ENCODE data around the gene STAP1. TPM values are rescaled to one million over a fixed set of nuclear protein-coding genes. Genes with fewer than 3 reads are reported as not detected.
"Not testable (repeated sequence)": the region's sequence is repeated elsewhere in the genome, so short reads cannot be mapped to it uniquely, and the experiment has no call there.

STAP1 gene
- total and polyA plus RNA-seq, 4 donors, result 0.03 to 0.51 (median 0.29) TPM

DNA sequence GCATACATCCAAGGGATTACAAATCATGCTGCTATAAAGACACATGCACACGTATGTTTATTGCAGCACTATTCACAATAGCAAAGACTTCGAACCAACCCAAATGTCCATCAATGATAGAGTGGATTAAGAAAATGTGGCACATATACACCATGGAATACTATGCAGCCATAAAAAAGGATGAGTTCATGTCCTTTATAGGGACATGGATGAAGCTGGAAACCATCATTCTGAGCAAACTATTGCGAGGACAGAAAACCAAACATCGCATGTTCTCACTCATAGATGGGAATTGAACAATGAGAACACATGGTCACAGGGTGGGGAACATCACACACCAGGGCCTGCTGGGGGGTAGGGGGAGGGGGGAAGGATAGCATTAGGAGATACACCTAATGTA, 26.1 kb upstream of the STAP1 start:
- H3K4me1 ChIP-seq (ENCODE audit: control insufficient read depth in 4 of 4, insufficient read depth in 4 of 4, low read length in 3 of 4); H3K9me3 ChIP-seq (ENCODE audit: control insufficient read depth in 4 of 4, low read length in 3 of 4); H3K27me3 ChIP-seq (ENCODE audit: control insufficient read depth in 4 of 4, insufficient read depth in 4 of 4, low read length in 3 of 4); H3K9ac ChIP-seq (ENCODE audit: low read depth in 1 of 2, low read length in 2 of 2); H3K27ac ChIP-seq (ENCODE audit: low read depth in 1 of 2, low read length in 2 of 2); DNase-seq (ENCODE audit: low spot score); H3K4me3 ChIP-seq (ENCODE audit: low read depth in 1 of 3, low read length in 3 of 3): not testable (repeated sequence)
- H3K36me3 ChIP-seq (ENCODE audit: control insufficient read depth in 4 of 4, insufficient read depth in 3 of 4, low read depth in 1 of 4, low read length in 3 of 4), result peaks cover 10 to 37% (median 25%) of the 10 kb centered on the region in 4 donors
- WGBS, result 94% methylated on average over 4 of the region's 4 CpGs

DNA sequence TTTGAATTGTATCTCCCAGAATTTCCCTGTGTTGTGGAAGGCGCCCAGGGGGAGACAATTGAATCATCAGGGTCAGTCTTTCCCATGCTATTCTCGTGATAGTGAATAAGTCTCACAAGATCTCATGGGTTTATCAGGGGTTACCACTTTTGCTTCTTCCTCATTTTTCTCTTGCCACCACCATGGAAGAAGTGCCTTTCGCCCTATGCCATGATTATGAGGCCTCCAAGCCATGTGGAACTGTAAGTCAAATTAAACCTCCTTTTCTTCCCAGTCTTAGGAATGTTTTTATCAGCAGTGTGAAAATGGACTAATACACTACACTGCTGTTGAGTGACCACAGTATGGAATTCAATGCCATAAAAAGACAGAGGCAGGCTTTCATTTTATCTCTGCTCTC, 25.4 kb upstream of the STAP1 start:
- Histone ChIP-seq H3K9ac (ENCODE audit: low read depth in 1 of 2, low read length in 2 of 2) (no peak overlapping the region), H3K4me3 (ENCODE audit: low read depth in 1 of 3, low read length in 3 of 3) (no peak overlapping the region), H3K27me3 (ENCODE audit: control insufficient read depth in 4 of 4, insufficient read depth in 4 of 4, low read length in 3 of 4) (no peaks in the 10 kb centered on the region), H3K9me3 (ENCODE audit: control insufficient read depth in 4 of 4, low read length in 3 of 4) (no peaks in the 10 kb centered on the region), H3K4me1 (ENCODE audit: control insufficient read depth in 4 of 4, insufficient read depth in 4 of 4, low read length in 3 of 4) (no peaks in the 10 kb centered on the region), H3K36me3 (ENCODE audit: control insufficient read depth in 4 of 4, insufficient read depth in 3 of 4, low read depth in 1 of 4, low read length in 3 of 4) (peaks cover 12 to 40% (median 28%) of the 10 kb centered on the region in 4 donors), H3K27ac (ENCODE audit: low read depth in 1 of 2, low read length in 2 of 2) (no peak overlapping the region)
- no peak for TF ChIP-seq JUND (IDR thresholded peaks at IDR 0.05)
- no peak for DNase-seq (ENCODE audit: low spot score)
- WGBS, result over 99% methylated on average over 3 of the region's 3 CpGs

DNA sequence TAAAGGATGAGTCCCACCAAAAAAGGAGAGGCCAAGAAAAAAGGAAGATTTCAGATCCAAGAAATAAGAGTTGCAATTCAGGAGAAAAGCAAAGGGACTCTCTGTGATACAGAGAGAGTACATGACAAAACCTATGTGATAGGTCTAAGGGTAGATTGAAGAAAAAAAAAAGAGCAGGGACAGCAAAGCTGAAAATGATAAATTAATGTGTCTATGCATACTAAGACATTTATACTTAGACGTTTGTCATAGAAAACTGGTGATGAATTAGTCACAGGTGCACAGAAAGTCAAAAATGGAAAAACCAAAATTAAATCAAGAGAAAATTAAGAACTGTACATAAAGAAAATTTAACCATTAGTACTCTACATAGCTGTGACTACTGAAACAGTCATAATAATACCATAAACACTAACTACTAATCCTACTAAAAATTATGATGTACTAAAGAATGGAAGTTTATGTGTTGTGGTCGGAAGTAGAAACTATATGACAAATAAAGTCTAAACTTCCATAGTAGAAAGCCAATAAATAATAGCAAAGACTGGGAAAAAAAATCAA, 23.2 kb upstream of the STAP1 start:
- no peaks in the 10 kb centered on the region for H3K9me3 ChIP-seq (ENCODE audit: control insufficient read depth in 4 of 4, low read length in 3 of 4)
- H3K27me3 ChIP-seq (ENCODE audit: control insufficient read depth in 4 of 4, insufficient read depth in 4 of 4, low read length in 3 of 4), result no peaks in the 10 kb centered on the region
- no peaks in the 10 kb centered on the region for H3K4me1 ChIP-seq (ENCODE audit: control insufficient read depth in 4 of 4, insufficient read depth in 4 of 4, low read length in 3 of 4)
- 94% methylated on average over 2 of the region's 2 CpGs for WGBS
- no peak overlapping the region for H3K27ac ChIP-seq (ENCODE audit: low read depth in 1 of 2, low read length in 2 of 2)
- no peak overlapping the region for H3K9ac ChIP-seq (ENCODE audit: low read depth in 1 of 2, low read length in 2 of 2)
- TF ChIP-seq EGR1 (IDR thresholded peaks at IDR 0.05; ENCODE audit: low read depth in 2 of 2), result no peak
- TF ChIP-seq, protein P1, sequence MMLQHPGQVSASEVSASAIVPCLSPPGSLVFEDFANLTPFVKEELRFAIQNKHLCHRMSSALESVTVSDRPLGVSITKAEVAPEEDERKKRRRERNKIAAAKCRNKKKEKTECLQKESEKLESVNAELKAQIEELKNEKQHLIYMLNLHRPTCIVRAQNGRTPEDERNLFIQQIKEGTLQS (IDR thresholded peaks at IDR 0.05), result no peak
- TF ChIP-seq FOXA1 (IDR thresholded peaks at IDR 0.05), result no peak
- no peak for TF ChIP-seq HNF4G (IDR thresholded peaks at IDR 0.05)
- TF ChIP-seq, protein P2, sequence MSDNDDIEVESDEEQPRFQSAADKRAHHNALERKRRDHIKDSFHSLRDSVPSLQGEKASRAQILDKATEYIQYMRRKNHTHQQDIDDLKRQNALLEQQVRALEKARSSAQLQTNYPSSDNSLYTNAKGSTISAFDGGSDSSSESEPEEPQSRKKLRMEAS (IDR thresholded peaks at IDR 0.05), result no peak
- no peak for TF ChIP-seq SP1 (IDR thresholded peaks at IDR 0.05)
- no peak for TF ChIP-seq TAF1 (conservative IDR thresholded peaks at IDR 0.05)
- no peak for TF ChIP-seq RXRA (IDR thresholded peaks at IDR 0.05)
- no peak for TF ChIP-seq GABPA (IDR thresholded peaks at IDR 0.05 in 1 of 2, conservative IDR thresholded peaks at IDR 0.05 in 1 of 2)
- TF ChIP-seq, protein P3, sequence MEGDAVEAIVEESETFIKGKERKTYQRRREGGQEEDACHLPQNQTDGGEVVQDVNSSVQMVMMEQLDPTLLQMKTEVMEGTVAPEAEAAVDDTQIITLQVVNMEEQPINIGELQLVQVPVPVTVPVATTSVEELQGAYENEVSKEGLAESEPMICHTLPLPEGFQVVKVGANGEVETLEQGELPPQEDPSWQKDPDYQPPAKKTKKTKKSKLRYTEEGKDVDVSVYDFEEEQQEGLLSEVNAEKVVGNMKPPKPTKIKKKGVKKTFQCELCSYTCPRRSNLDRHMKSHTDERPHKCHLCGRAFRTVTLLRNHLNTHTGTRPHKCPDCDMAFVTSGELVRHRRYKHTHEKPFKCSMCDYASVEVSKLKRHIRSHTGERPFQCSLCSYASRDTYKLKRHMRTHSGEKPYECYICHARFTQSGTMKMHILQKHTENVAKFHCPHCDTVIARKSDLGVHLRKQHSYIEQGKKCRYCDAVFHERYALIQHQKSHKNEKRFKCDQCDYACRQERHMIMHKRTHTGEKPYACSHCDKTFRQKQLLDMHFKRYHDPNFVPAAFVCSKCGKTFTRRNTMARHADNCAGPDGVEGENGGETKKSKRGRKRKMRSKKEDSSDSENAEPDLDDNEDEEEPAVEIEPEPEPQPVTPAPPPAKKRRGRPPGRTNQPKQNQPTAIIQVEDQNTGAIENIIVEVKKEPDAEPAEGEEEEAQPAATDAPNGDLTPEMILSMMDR (IDR thresholded peaks at IDR 0.05; ENCODE audit: low read depth, low read length, missing input control), result no peak
- TF ChIP-seq, protein P4, sequence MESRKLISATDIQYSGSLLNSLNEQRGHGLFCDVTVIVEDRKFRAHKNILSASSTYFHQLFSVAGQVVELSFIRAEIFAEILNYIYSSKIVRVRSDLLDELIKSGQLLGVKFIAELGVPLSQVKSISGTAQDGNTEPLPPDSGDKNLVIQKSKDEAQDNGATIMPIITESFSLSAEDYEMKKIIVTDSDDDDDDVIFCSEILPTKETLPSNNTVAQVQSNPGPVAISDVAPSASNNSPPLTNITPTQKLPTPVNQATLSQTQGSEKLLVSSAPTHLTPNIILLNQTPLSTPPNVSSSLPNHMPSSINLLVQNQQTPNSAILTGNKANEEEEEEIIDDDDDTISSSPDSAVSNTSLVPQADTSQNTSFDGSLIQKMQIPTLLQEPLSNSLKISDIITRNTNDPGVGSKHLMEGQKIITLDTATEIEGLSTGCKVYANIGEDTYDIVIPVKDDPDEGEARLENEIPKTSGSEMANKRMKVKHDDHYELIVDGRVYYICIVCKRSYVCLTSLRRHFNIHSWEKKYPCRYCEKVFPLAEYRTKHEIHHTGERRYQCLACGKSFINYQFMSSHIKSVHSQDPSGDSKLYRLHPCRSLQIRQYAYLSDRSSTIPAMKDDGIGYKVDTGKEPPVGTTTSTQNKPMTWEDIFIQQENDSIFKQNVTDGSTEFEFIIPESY (IDR thresholded peaks at IDR 0.05), result no peak
- no peak for TF ChIP-seq JUND (IDR thresholded peaks at IDR 0.05)
- no peak for TF ChIP-seq NR2F2 (IDR thresholded peaks at IDR 0.05)
- no peak for TF ChIP-seq RAD21 (IDR thresholded peaks at IDR 0.05)
- TF ChIP-seq, protein P5, sequence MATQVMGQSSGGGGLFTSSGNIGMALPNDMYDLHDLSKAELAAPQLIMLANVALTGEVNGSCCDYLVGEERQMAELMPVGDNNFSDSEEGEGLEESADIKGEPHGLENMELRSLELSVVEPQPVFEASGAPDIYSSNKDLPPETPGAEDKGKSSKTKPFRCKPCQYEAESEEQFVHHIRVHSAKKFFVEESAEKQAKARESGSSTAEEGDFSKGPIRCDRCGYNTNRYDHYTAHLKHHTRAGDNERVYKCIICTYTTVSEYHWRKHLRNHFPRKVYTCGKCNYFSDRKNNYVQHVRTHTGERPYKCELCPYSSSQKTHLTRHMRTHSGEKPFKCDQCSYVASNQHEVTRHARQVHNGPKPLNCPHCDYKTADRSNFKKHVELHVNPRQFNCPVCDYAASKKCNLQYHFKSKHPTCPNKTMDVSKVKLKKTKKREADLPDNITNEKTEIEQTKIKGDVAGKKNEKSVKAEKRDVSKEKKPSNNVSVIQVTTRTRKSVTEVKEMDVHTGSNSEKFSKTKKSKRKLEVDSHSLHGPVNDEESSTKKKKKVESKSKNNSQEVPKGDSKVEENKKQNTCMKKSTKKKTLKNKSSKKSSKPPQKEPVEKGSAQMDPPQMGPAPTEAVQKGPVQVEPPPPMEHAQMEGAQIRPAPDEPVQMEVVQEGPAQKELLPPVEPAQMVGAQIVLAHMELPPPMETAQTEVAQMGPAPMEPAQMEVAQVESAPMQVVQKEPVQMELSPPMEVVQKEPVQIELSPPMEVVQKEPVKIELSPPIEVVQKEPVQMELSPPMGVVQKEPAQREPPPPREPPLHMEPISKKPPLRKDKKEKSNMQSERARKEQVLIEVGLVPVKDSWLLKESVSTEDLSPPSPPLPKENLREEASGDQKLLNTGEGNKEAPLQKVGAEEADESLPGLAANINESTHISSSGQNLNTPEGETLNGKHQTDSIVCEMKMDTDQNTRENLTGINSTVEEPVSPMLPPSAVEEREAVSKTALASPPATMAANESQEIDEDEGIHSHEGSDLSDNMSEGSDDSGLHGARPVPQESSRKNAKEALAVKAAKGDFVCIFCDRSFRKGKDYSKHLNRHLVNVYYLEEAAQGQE (IDR thresholded peaks at IDR 0.05), result no peak
- TF ChIP-seq HNF4A (conservative IDR thresholded peaks at IDR 0.05), result no peak
- no peak overlapping the region for H3K4me3 ChIP-seq (ENCODE audit: low read depth in 1 of 3, low read length in 3 of 3)
- peaks cover 11 to 52% (median 35%) of the 10 kb centered on the region in 4 donors for H3K36me3 ChIP-seq (ENCODE audit: control insufficient read depth in 4 of 4, insufficient read depth in 3 of 4, low read depth in 1 of 4, low read length in 3 of 4)
- DNase-seq (ENCODE audit: low spot score), result no peak
